WTC11 (cell line): ENCODE measurements around the gene MMS22L. TPM values are rescaled to one million over a fixed set of nuclear protein-coding genes. Genes with fewer than 3 reads are reported as not detected.

Source experiments
- ATAC-seq: fragments of 200-7000 bp; cut with Tn5 transposase; 2 replicates; pipeline ENCODE4 v1.10.0; 2021; ENCODE audit warnings: mild to moderate bottlenecking, moderate library complexity
- CTCF ChIA-PET: fragments of 300-600 bp; sonication (Branson Sonifier 250); formaldehyde crosslinking; loops from one replicate; lab custom pipeline; 2021; ENCODE audit warnings: antibody characterized with exemption; lab: Charles Lee
- POLR2A ChIA-PET: fragments of 350-600 bp; sonication (Branson Sonifier 250); formaldehyde crosslinking; loops from one replicate; lab custom pipeline; 2021; ENCODE audit warnings: antibody characterized with exemption; lab: Charles Lee
- DNase-seq: peaks from one replicate; pipeline ENCODE4 v3.0.0; 2021; ENCODE audit warnings: low spot score
- H3K27ac Mint-ChIP-seq: 2 replicates; pipeline ENCODE4 v1.8.0; 2021; ENCODE audit warnings: mixed read lengths
- H3K27me3 Mint-ChIP-seq: 2 replicates; pipeline ENCODE4 v1.8.0; 2021; ENCODE audit warnings: low read depth, mild to moderate bottlenecking, moderate library complexity, mixed read lengths
- H3K36me3 Mint-ChIP-seq: 2 replicates; pipeline ENCODE4 v1.8.0; 2021; ENCODE audit warnings: mixed read lengths
- H3K4me1 Mint-ChIP-seq: 2 replicates; pipeline ENCODE4 v1.8.0; 2022; ENCODE audit warnings: mixed read lengths
- H3K4me3 Mint-ChIP-seq: 2 replicates; pipeline ENCODE4 v1.8.0; 2021; ENCODE audit warnings: mild to moderate bottlenecking, moderate library complexity, mixed read lengths
- H3K9me3 Mint-ChIP-seq: 2 replicates; pipeline ENCODE4 v1.8.0; 2021; ENCODE audit warnings: mixed read lengths
- ARID4B ChIP-seq: sonication (generic); formaldehyde crosslinking; IDR thresholded peaks from 2 replicates; pipeline ENCODE4 v1.8.0; 2023; ENCODE audit warnings: missing genetic modification reagents, mild to moderate bottlenecking, borderline replicate concordance
- ATF2 ChIP-seq: sonication (generic); formaldehyde crosslinking; IDR thresholded peaks from 2 replicates; pipeline ENCODE4 v1.8.1; 2022; ENCODE audit warnings: low read depth, missing genetic modification reagents, borderline replicate concordance
- E2F4 ChIP-seq: sonication (generic); formaldehyde crosslinking; IDR thresholded peaks from 2 replicates; pipeline ENCODE4 v1.8.1; 2022; ENCODE audit warnings: low read depth, mild to moderate bottlenecking, moderate library complexity, missing genetic modification reagents, borderline replicate concordance
- NFE2L1 ChIP-seq: sonication (generic); formaldehyde crosslinking; IDR thresholded peaks from 2 replicates; pipeline ENCODE4 v1.8.1; 2023; ENCODE audit warnings: missing genetic modification reagents
- NR2C2 ChIP-seq: sonication (generic); formaldehyde crosslinking; IDR thresholded peaks from 2 replicates; pipeline ENCODE4 v1.8.0; 2022; ENCODE audit warnings: mild to moderate bottlenecking, missing genetic modification reagents
- SOX15 ChIP-seq: fragments of 250-450 bp; sonication (Bioruptor Pico); IDR thresholded peaks from 2 replicates; pipeline ENCODE4 v1.9.0; 2021; ENCODE audit warnings: mild to moderate bottlenecking
- TEAD4 ChIP-seq: sonication (generic); formaldehyde crosslinking; IDR thresholded peaks from 2 replicates; pipeline ENCODE4 v1.8.0; 2022; ENCODE audit warnings: mild to moderate bottlenecking, missing genetic modification reagents
- USF2 ChIP-seq: sonication (generic); formaldehyde crosslinking; IDR thresholded peaks from 2 replicates; pipeline ENCODE4 v1.8.1; 2023; ENCODE audit warnings: mild to moderate bottlenecking, missing genetic modification reagents, moderate library complexity
- ZNF138 ChIP-seq: sonication (generic); formaldehyde crosslinking; conservative IDR thresholded peaks from 2 replicates; pipeline ENCODE4 v1.8.1; 2022; ENCODE audit warnings: mild to moderate bottlenecking, moderate library complexity, missing genetic modification reagents
- ZNF317 ChIP-seq: sonication (generic); formaldehyde crosslinking; IDR thresholded peaks from 2 replicates; pipeline ENCODE4 v1.8.1; 2023; ENCODE audit warnings: low read depth, mild to moderate bottlenecking, moderate library complexity, missing genetic modification reagents, borderline replicate concordance
- ZNF416 ChIP-seq: fragments of 250-450 bp; sonication (Bioruptor Pico); IDR thresholded peaks from 2 replicates; pipeline ENCODE4 v1.9.0; 2021; ENCODE audit warnings: mild to moderate bottlenecking, inconsistent platforms
- total RNA-seq: library from RNA; stranded (reverse); gene quantifications from 3 replicates; pipeline ENCODE4 v1.2.3, GENCODE V29; 2021
- TF ChIP-seq, protein P1 (sequence below): fragments of 200-600 bp; IDR thresholded peaks from 2 replicates; pipeline ENCODE4 v1.8.0; 2022; ENCODE audit warnings: antibody characterized with exemption
- TF ChIP-seq, protein P2 (sequence below): sonication (generic); formaldehyde crosslinking; IDR thresholded peaks from 2 replicates; pipeline ENCODE4 v1.8.1; 2022; ENCODE audit warnings: mild to moderate bottlenecking, moderate library complexity, missing genetic modification reagents
- TF ChIP-seq, protein P3 (sequence below): sonication (generic); formaldehyde crosslinking; IDR thresholded peaks from 2 replicates; pipeline ENCODE4 v1.8.0; 2023; ENCODE audit warnings: missing genetic modification reagents

The MMS22L gene
- total RNA-seq, 1 experiment from 2014 or later = 39.7 TPM

- TF ChIP-seq ATF2 (CRISPR knock-in tag) (no peak), USF2 (CRISPR knock-in tag) (no peak)
- TF ChIP-seq, protein P1, sequence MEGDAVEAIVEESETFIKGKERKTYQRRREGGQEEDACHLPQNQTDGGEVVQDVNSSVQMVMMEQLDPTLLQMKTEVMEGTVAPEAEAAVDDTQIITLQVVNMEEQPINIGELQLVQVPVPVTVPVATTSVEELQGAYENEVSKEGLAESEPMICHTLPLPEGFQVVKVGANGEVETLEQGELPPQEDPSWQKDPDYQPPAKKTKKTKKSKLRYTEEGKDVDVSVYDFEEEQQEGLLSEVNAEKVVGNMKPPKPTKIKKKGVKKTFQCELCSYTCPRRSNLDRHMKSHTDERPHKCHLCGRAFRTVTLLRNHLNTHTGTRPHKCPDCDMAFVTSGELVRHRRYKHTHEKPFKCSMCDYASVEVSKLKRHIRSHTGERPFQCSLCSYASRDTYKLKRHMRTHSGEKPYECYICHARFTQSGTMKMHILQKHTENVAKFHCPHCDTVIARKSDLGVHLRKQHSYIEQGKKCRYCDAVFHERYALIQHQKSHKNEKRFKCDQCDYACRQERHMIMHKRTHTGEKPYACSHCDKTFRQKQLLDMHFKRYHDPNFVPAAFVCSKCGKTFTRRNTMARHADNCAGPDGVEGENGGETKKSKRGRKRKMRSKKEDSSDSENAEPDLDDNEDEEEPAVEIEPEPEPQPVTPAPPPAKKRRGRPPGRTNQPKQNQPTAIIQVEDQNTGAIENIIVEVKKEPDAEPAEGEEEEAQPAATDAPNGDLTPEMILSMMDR = no peak
- TF ChIP-seq, all 79 proteins: peak for 0
Measured at GRCh38 chr6:97154015-97154414, 129.0 kb downstream of the MMS22L start (continued).

DNA sequence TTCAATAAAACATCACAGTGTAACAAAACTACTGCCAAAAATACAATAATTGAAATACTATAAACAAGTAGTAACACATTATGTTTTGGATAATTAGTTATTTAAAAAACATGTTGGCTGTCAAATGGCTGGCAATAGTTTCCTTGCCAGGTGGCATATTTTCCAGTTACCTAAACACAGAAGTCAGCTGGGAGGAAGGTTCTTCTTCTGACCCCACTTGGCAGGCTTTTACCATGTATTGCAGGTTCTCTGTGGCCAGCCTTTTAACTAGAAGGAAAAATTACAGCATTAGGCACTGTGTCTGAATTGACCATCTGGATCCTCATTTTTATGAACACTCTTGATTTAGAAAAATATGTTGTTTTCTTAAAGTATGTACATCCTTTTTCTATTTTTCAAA is 131.4 kb downstream of the MMS22L start:
- ATAC-seq (no peak), DNase-seq (no peak)
- H3K9me3 Mint-ChIP-seq = peaks cover 16% of the 10 kb centered on the region
- CTCF ChIA-PET = no interaction called here
- no peak overlapping the region for H3K27ac Mint-ChIP-seq
- POLR2A ChIA-PET = no interaction called here
- peaks cover 36% of the 10 kb centered on the region for H3K36me3 Mint-ChIP-seq
- H3K4me1 Mint-ChIP-seq = no peaks in the 10 kb centered on the region
- TF ChIP-seq, protein P2, sequence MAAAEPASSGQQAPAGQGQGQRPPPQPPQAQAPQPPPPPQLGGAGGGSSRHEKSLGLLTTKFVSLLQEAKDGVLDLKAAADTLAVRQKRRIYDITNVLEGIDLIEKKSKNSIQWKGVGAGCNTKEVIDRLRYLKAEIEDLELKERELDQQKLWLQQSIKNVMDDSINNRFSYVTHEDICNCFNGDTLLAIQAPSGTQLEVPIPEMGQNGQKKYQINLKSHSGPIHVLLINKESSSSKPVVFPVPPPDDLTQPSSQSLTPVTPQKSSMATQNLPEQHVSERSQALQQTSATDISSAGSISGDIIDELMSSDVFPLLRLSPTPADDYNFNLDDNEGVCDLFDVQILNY = no peak
- no peak for TF ChIP-seq ZNF317
- TF ChIP-seq ZNF138 (CRISPR knock-in tag) = no peak
- no peak for TF ChIP-seq ZNF416 (CRISPR knock-in tag)
- no peak for TF ChIP-seq E2F4 (CRISPR knock-in tag)
- no peak for TF ChIP-seq ATF2 (CRISPR knock-in tag)
- TF ChIP-seq, protein P3, sequence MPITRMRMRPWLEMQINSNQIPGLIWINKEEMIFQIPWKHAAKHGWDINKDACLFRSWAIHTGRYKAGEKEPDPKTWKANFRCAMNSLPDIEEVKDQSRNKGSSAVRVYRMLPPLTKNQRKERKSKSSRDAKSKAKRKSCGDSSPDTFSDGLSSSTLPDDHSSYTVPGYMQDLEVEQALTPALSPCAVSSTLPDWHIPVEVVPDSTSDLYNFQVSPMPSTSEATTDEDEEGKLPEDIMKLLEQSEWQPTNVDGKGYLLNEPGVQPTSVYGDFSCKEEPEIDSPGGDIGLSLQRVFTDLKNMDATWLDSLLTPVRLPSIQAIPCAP (CRISPR knock-in tag) = no peak
- TF ChIP-seq NFE2L1 (CRISPR knock-in tag) = no peak
- TF ChIP-seq TEAD4 = no peak
- TF ChIP-seq SOX15 (CRISPR knock-in tag) = no peak
- no peak for TF ChIP-seq NR2C2 (CRISPR knock-in tag)
- TF ChIP-seq, protein P1 = no peak
- TF ChIP-seq ARID4B = no peak
- H3K4me3 Mint-ChIP-seq = no peak overlapping the region
- no peaks in the 10 kb centered on the region for H3K27me3 Mint-ChIP-seq
